PC-9 (cell line): ENCODE results near the gene IGSF21. TPM values are rescaled to one million over a fixed set of nuclear protein-coding genes. Genes with fewer than 3 reads are reported as not detected.

Experiments
- BruUV-seq: library from RNA; stranded (reverse); fragments of 400-500 nt; replicated peaks from 2 replicates; lab custom pipeline; 2021; lab: Mats Ljungman, UMichigan
- CTCF ChIA-PET: fragments of 300-600 bp; sonication (Branson Sonifier 250); formaldehyde crosslinking; loops from one replicate; lab custom pipeline; 2022; ENCODE audit warnings: antibody characterized with exemption; lab: Charles Lee
- POLR2A ChIA-PET: fragments of 300-600 bp; sonication (Branson Sonifier 250); formaldehyde crosslinking; loops from one replicate; lab custom pipeline; 2022; ENCODE audit warnings: antibody characterized with exemption; ENCODE audit not compliant: unreplicated experiment; lab: Charles Lee
- DNase-seq, 2 experiments: peaks; one replicate each; pipeline versions ENCODE4 v3.0.0 to v3.0.0-alpha.2; 2015 to 2022; ENCODE audit warnings: mixed read lengths in 1 of 2
- H2AFZ ChIP-seq: fragments of 200-600 bp; sonication (generic); 2 replicates; pipeline ENCODE4 v1.8.1; 2017; ENCODE audit warnings: antibody characterized with exemption
- H3F3A ChIP-seq: fragments of 200-600 bp; sonication (generic); 2 replicates; pipeline ENCODE4 v1.8.1; 2017; ENCODE audit warnings: antibody characterized with exemption, mild to moderate bottlenecking, low read depth; ENCODE audit not compliant: insufficient read depth
- H3K27ac ChIP-seq: fragments of 200-600 bp; sonication (generic); 2 replicates; pipeline ENCODE4 v1.6.1; 2016; ENCODE audit warnings: mixed run types
- H3K27me3 ChIP-seq: fragments of 200-600 bp; sonication (generic); 2 replicates; pipeline ENCODE4 v1.6.1; 2016; ENCODE audit warnings: low read depth, mixed run types; ENCODE audit not compliant: insufficient read depth
- H3K36me3 ChIP-seq: fragments of 200-600 bp; sonication (generic); 2 replicates; pipeline ENCODE4 v1.6.1; 2016; ENCODE audit warnings: low read depth, mixed run types
- H3K4me1 ChIP-seq: fragments of 200-600 bp; sonication (generic); replicated peaks from 2 replicates; pipeline ENCODE4 v1.6.1; 2016; ENCODE audit warnings: mixed run types; ENCODE audit not compliant: insufficient read depth
- H3K4me2 ChIP-seq: fragments of 200-600 bp; sonication (generic); 2 replicates; pipeline ENCODE4 v1.6.1; 2017; ENCODE audit warnings: mixed run types
- H3K4me3 ChIP-seq: fragments of 200-600 bp; sonication (generic); 2 replicates; pipeline ENCODE4 v1.6.1; 2016; ENCODE audit warnings: mixed run types
- H3K79me2 ChIP-seq: fragments of 200-600 bp; sonication (generic); 2 replicates; pipeline ENCODE4 v1.6.1; 2017; ENCODE audit warnings: low read depth, mixed run types
- H3K9me2 ChIP-seq: fragments of 200-600 bp; sonication (generic); 2 replicates; pipeline ENCODE4 v1.8.1; 2017; ENCODE audit warnings: mild to moderate bottlenecking; ENCODE audit not compliant: insufficient read depth
- H3K9me3 ChIP-seq: fragments of 200-600 bp; sonication (generic); 2 replicates; pipeline ENCODE4 v1.8.1; 2016; ENCODE audit warnings: low read depth; ENCODE audit not compliant: insufficient read depth
- H4K20me1 ChIP-seq: fragments of 200-600 bp; sonication (generic); 2 replicates; pipeline ENCODE4 v1.8.1; 2017; ENCODE audit not compliant: insufficient read depth
- CTCF ChIP-seq: fragments of 200-600 bp; sonication (generic); conservative IDR thresholded peaks from 2 replicates; pipeline ENCODE4 v1.6.1; 2017; ENCODE audit warnings: mixed run types, antibody characterized with exemption, mild to moderate bottlenecking, moderate library complexity
- EZH2 ChIP-seq: fragments of 200-600 bp; sonication (generic); IDR thresholded peaks from 2 replicates; pipeline ENCODE4 v1.8.0; 2017; ENCODE audit warnings: antibody characterized with exemption, low read depth
- intact Hi-C: fragments of 100-400 bp; cut with micrococcal nuclease; formaldehyde crosslinking; loops from one replicate; pipeline ENCODE4 v1.10.0; 2022; ENCODE audit not compliant: unreplicated experiment
- total RNA-seq: library from RNA; stranded (reverse); gene quantifications from 2 replicates; pipeline ENCODE4 v1.2.3, GENCODE V29; 2021

The IGSF21 gene
- total RNA-seq, 1 experiment from 2014 or later = not detected

- H3K9me3 ChIP-seq = no peaks in the 10 kb centered on the region
- peaks cover 32% of the 10 kb centered on the region for H3K27me3 ChIP-seq
- no peak overlapping the region for H3K27ac ChIP-seq
- H4K20me1 ChIP-seq = no peaks in the 10 kb centered on the region
- ChIA-PET POLR2A (no interaction called here), CTCF (no interaction called here)
- no peak for TF ChIP-seq EZH2
- no peak for TF ChIP-seq CTCF
- no peak overlapping the region for H3K4me3 ChIP-seq
- no peaks in the 10 kb centered on the region for H3K4me1 ChIP-seq
- no peaks in the 10 kb centered on the region for H3K36me3 ChIP-seq
- no peak overlapping the region for H2AFZ ChIP-seq
- H3F3A ChIP-seq = no peaks in the 10 kb centered on the region
- no TSS peak for BruUV-seq
- H3K4me2 ChIP-seq = no peak overlapping the region
- no peaks in the 10 kb centered on the region for H3K79me2 ChIP-seq
- peak in 1 of 2 experiments; percentile 36 for DNase-seq
- no peaks in the 10 kb centered on the region for H3K9me2 ChIP-seq
- intact Hi-C loops = no loop called here
Observed at GRCh38 chr1:18319099-18319498, 211.5 kb downstream of the IGSF21 start.

DNA sequence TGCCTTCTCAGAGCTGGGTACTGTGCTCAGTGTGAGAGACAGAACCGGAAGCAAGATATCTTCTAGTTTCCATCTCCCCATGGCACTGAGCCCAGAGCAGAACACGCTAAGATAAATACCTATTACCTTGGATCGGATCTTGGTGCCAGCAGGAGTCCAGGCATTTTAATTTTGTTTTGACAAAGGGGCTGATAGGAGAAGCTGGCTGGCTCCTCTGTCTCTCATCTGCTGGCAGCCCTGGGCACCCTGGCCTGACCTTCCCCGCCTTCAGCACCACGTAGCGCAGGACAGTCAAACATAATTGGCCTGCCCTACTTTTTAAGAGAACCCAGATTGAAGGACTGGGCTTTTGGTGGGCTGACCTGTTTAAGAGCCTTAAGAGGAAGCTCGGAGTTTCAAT is 212.5 kb downstream of the IGSF21 start:
- no peaks in the 10 kb centered on the region for H4K20me1 ChIP-seq
- H3K27ac ChIP-seq = no peak overlapping the region
- H3K79me2 ChIP-seq = no peaks in the 10 kb centered on the region
- H3K27me3 ChIP-seq = peaks cover 29% of the 10 kb centered on the region; the same call in 1 of the 2 replicates
- ChIA-PET CTCF (no interaction called here), POLR2A (no interaction called here)
- no peaks in the 10 kb centered on the region for H3F3A ChIP-seq
- no peak overlapping the region for H3K4me2 ChIP-seq
- no peak overlapping the region for H2AFZ ChIP-seq
- TF ChIP-seq CTCF (no peak), EZH2 (no peak)
- no peaks in the 10 kb centered on the region for H3K36me3 ChIP-seq
- intact Hi-C loops = no loop called here
- no TSS peak for BruUV-seq
- H3K9me3 ChIP-seq = no peaks in the 10 kb centered on the region
- H3K4me1 ChIP-seq = no peaks in the 10 kb centered on the region
- no peaks in the 10 kb centered on the region for H3K9me2 ChIP-seq
- no peak overlapping the region for H3K4me3 ChIP-seq
- no peak for DNase-seq

- DNase-seq = no peak
- Histone ChIP-seq H3K36me3 (no peaks in the 10 kb centered on the region), H3K9me3 (no peaks in the 10 kb centered on the region), H3K4me1 (no peaks in the 10 kb centered on the region), H3K4me3 (no peak overlapping the region), H3K27me3 (peaks cover 24% of the 10 kb centered on the region; the same call in 1 of the 2 replicates), H3K27ac (no peak overlapping the region), H2AFZ (no peak overlapping the region), H3K9me2 (no peaks in the 10 kb centered on the region), H3K4me2 (no peak overlapping the region), H3F3A (no peaks in the 10 kb centered on the region), H3K79me2 (no peaks in the 10 kb centered on the region), H4K20me1 (no peaks in the 10 kb centered on the region)
- ChIA-PET POLR2A (no interaction called here), CTCF (no interaction called here)
- intact Hi-C loops = no loop called here
- peak; percentile 31; the same call in 1 of the 2 replicates for TF ChIP-seq CTCF
- TF ChIP-seq EZH2 = no peak
- no TSS peak for BruUV-seq
Observed at GRCh38 chr1:18322368-18323032, 214.9 kb downstream of the IGSF21 start.
